GM12874 (cell line): ENCODE measurements around the gene APBA2.

Source experiments
- CTCF ChIP-seq: IDR thresholded peaks from 2 replicates; pipeline ENCODE4 v1.5.1; 2011; ENCODE audit warnings: low read depth, mild to moderate bottlenecking, control low read depth, low read length, moderate library complexity; ENCODE audit not compliant: insufficient read depth

The APBA2 gene

GRCh38 chr15:28942046-28942445, 56.3 kb downstream of the APBA2 start:
- TF ChIP-seq CTCF: no peak

GRCh38 chr15:28942571-28942970, 56.8 kb downstream of the APBA2 start:
- TF ChIP-seq CTCF: no peak

GRCh38 chr15:28943146-28943545, 57.4 kb downstream of the APBA2 start:
- TF ChIP-seq CTCF: no peak

- no peak for TF ChIP-seq CTCF
Measured at GRCh38 chr15:28943611-28944230, 57.9 kb downstream of the APBA2 start.

GRCh38 chr15:28944286-28944685, 58.5 kb downstream of the APBA2 start:
- TF ChIP-seq CTCF: no peak

GRCh38 chr15:28944696-28945300, 59.0 kb downstream of the APBA2 start:
- TF ChIP-seq CTCF: no peak

- TF ChIP-seq CTCF: no peak
Measured at GRCh38 chr15:28945626-28946230, 60.0 kb downstream of the APBA2 start.
